Vagina (tissue), 2 donors: ENCODE measurements around the gene ZNF407. TPM values are rescaled to one million over a fixed set of nuclear protein-coding genes. Genes with fewer than 3 reads are reported as not detected.

Experiments used
- DNase-seq, 2 donors: peaks; one replicate each; pipeline ENCODE4 v3.0.0-alpha.2; 2017; ENCODE audit errors: extremely low spot score in 2 of 2
- H3K27ac ChIP-seq: fragments of 200-600 bp; sonication (generic); one replicate; pipeline ENCODE4 v1.5.1; 2019
- H3K27me3 ChIP-seq: fragments of 200-600 bp; sonication (generic); one replicate; pipeline ENCODE4 v1.5.1; 2019
- H3K36me3 ChIP-seq, 2 donors: fragments of 200-600 bp; sonication (generic); one replicate each; pipeline ENCODE4 v1.5.1; 2017 to 2019
- H3K4me1 ChIP-seq: fragments of 200-600 bp; sonication (generic); one replicate; pipeline ENCODE4 v1.5.1; 2019
- H3K4me3 ChIP-seq, 2 donors: fragments of 200-600 bp; sonication (generic); 1 replicate in 1 of 2; 2 replicates in 1 of 2; pipeline ENCODE4 v1.5.1; 2016 to 2019
- H3K9me3 ChIP-seq: fragments of 200-600 bp; sonication (generic); one replicate; pipeline ENCODE4 v1.5.1; 2019
- CTCF ChIP-seq, 3 experiments: fragments of 450-650 bp in 2 of 3; fragments of 200-600 bp in 1 of 3; sonication (generic) in 1 of 3; IDR thresholded peaks; one replicate each; pipeline ENCODE4 v1.5.1; 2017 to 2019; ENCODE audit warnings: antibody characterized with exemption in 3 of 3, mild to moderate bottlenecking in 2 of 3, moderate library complexity in 2 of 3
- POLR2A ChIP-seq, 2 donors: fragments of 450-650 bp; IDR thresholded peaks; one replicate each; pipeline ENCODE4 v1.6.1; 2017; ENCODE audit warnings: antibody characterized with exemption in 2 of 2, mild to moderate bottlenecking in 2 of 2, moderate library complexity in 2 of 2
- POLR2AphosphoS5 ChIP-seq, 2 donors: sonication (generic); formaldehyde crosslinking; IDR thresholded peaks; one replicate each; pipeline ENCODE4 v1.9.0; 2017; ENCODE audit warnings: antibody characterized with exemption in 2 of 2, mild to moderate bottlenecking in 2 of 2, low read depth in 1 of 2; ENCODE audit not compliant: insufficient read depth in 1 of 2
- intact Hi-C: fragments of 100-400 bp; cut with DNase I; formaldehyde crosslinking; loops from one replicate; pipeline ENCODE4 v1.15.1; 2023
- total RNA-seq: library from RNA; depleted of rRNA; stranded (reverse); fragments of >200 nt; gene quantifications from one replicate; pipeline ENCODE4 v1.2.3, GENCODE V29; 2016

Gene ZNF407
- total RNA-seq, 1 donor from 2014 or later: 15.5 TPM

DNA sequence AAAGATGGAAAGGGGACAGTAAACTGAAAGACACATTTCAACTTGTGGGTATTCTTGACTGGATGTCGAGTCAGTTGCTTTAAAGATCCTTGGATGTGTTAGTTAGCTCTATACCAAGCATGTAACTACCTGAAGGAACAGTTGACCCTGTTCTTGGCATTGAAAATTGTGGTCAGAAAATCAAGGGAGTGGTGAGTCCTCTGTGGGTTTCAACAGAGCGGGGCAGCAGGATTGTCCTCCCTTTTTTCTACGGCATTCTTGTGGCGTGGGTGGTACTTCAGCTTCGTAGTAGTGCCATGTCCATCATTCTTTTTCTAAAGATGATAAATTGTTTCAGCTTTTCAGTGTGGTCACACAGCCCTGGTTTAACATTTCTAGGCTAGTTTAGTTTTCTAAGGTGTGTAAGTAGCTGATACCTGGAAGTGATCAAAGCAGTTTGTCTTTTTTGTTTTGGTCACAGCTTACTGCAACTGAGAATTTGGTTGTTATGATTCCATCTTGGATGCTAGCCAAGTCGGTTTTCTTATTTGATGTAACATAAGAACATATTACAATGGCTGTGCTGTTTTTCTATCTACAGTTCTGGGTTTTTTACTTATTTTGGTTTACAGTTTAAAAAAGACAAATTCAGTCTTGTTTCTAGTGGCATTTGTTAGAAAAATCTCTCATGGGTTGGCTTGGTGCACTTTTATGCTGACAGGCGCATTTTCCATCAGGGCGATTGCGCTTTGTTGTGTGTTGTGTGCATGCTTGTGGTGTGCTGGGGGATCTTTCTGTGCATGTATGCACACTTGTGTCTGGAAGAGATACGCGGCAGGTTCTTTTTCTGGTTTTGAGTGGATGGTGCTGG lies 84.7 kb downstream of the ZNF407 start:
- peaks cover 4% of the 10 kb centered on the region for H3K4me1 ChIP-seq
- no peak for DNase-seq
- H3K4me3 ChIP-seq: no peak overlapping the region
- H3K36me3 ChIP-seq: no peaks in the 10 kb centered on the region
- no peaks in the 10 kb centered on the region for H3K9me3 ChIP-seq
- intact Hi-C loops: no loop called here
- no peak overlapping the region for H3K27ac ChIP-seq
- TF ChIP-seq POLR2AphosphoS5 (IDR thresholded peaks at IDR 0.05; ENCODE audit: insufficient read depth in 1 of 2, low read depth in 1 of 2) (no peak), CTCF (IDR thresholded peaks at IDR 0.05) (no peak), POLR2A (IDR thresholded peaks at IDR 0.05) (no peak)
- H3K27me3 ChIP-seq: no peaks in the 10 kb centered on the region

GRCh38 chr18:74682991-74683297 lies 85.3 kb downstream of the ZNF407 start:
- intact Hi-C loops: no loop called here
- TF ChIP-seq POLR2A (IDR thresholded peaks at IDR 0.05) (no peak), POLR2AphosphoS5 (IDR thresholded peaks at IDR 0.05; ENCODE audit: insufficient read depth in 1 of 2, low read depth in 1 of 2) (no peak), CTCF (IDR thresholded peaks at IDR 0.05) (no peak)
- DNase-seq: no peak

DNA sequence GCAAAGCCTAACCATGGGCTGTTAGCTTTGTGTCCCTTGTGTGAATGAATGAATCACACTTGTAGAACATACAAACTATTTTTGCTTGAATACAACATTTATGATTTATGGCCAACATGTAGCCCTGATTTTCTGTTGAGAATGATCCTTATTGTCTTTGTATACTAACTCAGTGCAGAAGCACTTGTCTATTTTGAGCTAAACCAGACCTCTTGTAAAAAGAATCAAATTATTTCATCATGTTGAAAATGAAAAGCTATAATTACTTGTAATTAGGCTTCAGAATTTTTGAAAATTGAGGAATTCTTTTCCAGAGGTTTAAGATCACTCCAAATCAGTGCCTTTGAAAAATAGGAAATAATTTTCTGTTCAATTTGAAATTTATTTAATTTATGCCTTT lies 85.9 kb downstream of the ZNF407 start:
- Histone ChIP-seq H3K27me3 (no peaks in the 10 kb centered on the region), H3K27ac (no peak overlapping the region), H3K4me1 (peaks cover 4% of the 10 kb centered on the region), H3K4me3 (no peak overlapping the region), H3K36me3 (no peaks in the 10 kb centered on the region), H3K9me3 (no peaks in the 10 kb centered on the region)
- TF ChIP-seq POLR2A (IDR thresholded peaks at IDR 0.05) (no peak), CTCF (IDR thresholded peaks at IDR 0.05) (no peak), POLR2AphosphoS5 (IDR thresholded peaks at IDR 0.05; ENCODE audit: insufficient read depth in 1 of 2, low read depth in 1 of 2) (no peak)
- intact Hi-C loops: no loop called here
- no peak for DNase-seq

More at GRCh38 chr18:74682991-74683297, 85.3 kb downstream of the ZNF407 start:
- Histone ChIP-seq H3K4me1 (peaks cover 4% of the 10 kb centered on the region), H3K9me3 (no peaks in the 10 kb centered on the region), H3K27ac (no peak overlapping the region), H3K4me3 (no peak overlapping the region), H3K36me3 (no peaks in the 10 kb centered on the region), H3K27me3 (no peaks in the 10 kb centered on the region)

DNA sequence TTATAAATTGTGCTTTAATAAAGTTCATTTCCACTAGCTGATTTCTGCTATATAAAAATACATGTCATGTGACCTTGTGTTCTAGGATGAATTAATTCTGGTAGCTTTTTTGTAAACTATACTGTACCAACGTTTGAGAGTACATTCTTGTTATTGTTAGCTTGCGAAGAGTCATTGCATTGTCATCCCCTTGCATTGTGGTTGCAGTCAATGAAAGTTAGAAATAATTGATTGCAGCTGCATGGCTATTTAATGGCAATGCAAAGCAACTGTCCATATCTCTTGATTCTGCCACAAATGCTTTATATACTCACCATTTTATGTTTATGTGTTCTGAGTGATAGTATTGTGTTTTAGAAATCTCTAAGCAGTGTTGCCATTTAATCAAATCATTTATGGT lies 91.6 kb downstream of the ZNF407 start:
- intact Hi-C loops: no loop called here
- no peaks in the 10 kb centered on the region for H3K9me3 ChIP-seq

More for the DNA sequence above, 91.6 kb downstream of the ZNF407 start:
- Histone ChIP-seq H3K27ac (no peak overlapping the region), H3K27me3 (no peaks in the 10 kb centered on the region), H3K36me3 (no peaks in the 10 kb centered on the region), H3K4me1 (no peaks in the 10 kb centered on the region), H3K4me3 (no peak overlapping the region)
- no peak for TF ChIP-seq POLR2AphosphoS5 (IDR thresholded peaks at IDR 0.05; ENCODE audit: insufficient read depth in 1 of 2, low read depth in 1 of 2)
- TF ChIP-seq CTCF (IDR thresholded peaks at IDR 0.05): no peak
- DNase-seq: no peak
